HCT116 (cell line): ENCODE data around the gene TMEM201.

Source experiments
- CEBPB ChIP-seq: IDR thresholded peaks from 2 replicates; pipeline ENCODE4 v1.6.1; 2012; ENCODE audit warnings: low read depth
- CTCF ChIP-seq, 3 experiments: fragments of 200-600 bp in 1 of 3; sonication (generic) in 1 of 3; IDR thresholded peaks in 2 of 3; conservative IDR thresholded peaks in 1 of 3; 2 replicates each; pipeline ENCODE4 v1.5.1; 2012 to 2017; ENCODE audit warnings: low read depth in 2 of 3, low read length in 2 of 3, antibody characterized with exemption in 1 of 3, borderline replicate concordance in 1 of 3, control low read depth in 1 of 3, mild to moderate bottlenecking in 1 of 3, mixed read lengths in 1 of 3, mixed run types in 1 of 3, moderate library complexity in 1 of 3; ENCODE audit not compliant: insufficient read depth in 1 of 3
- EGR1 ChIP-seq: IDR thresholded peaks from 2 replicates; pipeline ENCODE4 v1.6.1; 2012; ENCODE audit warnings: low read depth
- EZH2 ChIP-seq: fragments of 200-600 bp; sonication (generic); IDR thresholded peaks from 2 replicates; pipeline ENCODE4 v1.6.1; 2017; ENCODE audit warnings: antibody characterized with exemption, mixed run types
- EZH2phosphoT487 ChIP-seq: fragments of 200-600 bp; IDR thresholded peaks from 2 replicates; pipeline ENCODE4 v1.6.1; 2018; ENCODE audit warnings: antibody characterized with exemption, borderline replicate concordance
- JUND ChIP-seq: IDR thresholded peaks from 2 replicates; pipeline ENCODE4 v1.6.1; 2012

- TF ChIP-seq EGR1 (no peak), CTCF (IDR thresholded peaks at IDR 0.05 in 2 of 3, conservative IDR thresholded peaks at IDR 0.05 in 1 of 3; ENCODE audit: borderline replicate concordance in 1 of 3, insufficient read depth in 1 of 3, low read depth in 2 of 3, low read length in 2 of 3) (no peak), EZH2 (no peak), JUND (no peak), CEBPB (no peak), EZH2phosphoT487 (no peak)
Measured at GRCh38 chr1:9628541-9629444, 40.1 kb downstream of the TMEM201 start.
